ENCODE measurements around the gene FAM193B.

The FAM193B gene

DNA sequence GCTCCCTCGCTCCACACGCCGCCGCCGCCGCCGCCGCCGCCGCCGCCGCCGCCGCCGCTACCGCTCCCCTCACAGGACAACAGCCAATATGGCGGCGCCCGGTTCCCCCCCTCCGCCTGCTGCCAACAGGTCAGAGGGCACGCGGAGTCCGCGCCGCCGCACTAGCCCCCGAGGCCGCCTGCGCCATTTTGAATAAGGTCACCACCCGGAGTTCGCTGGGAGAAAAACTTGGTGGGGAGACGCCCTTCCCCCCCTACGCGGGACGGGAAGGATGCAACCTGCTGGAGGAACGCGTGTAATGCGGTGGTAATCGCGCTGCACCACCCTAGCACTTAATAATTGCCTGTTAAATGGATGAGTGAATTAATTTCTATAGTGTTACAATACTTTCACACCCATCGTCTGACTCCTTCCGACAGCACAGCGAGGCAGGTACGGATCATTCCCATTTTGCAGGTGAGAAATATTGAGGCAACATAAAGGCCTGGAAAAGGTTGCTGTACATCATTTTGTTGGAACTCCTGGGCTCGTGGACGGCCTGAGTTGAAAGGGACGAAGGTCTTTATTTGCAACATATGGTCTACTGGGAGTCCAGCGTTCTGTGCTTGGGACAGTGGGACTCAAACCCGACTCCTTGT, at the start of gene FAM193B:
FAM193B (minus strand) TSS at position 90 of the 638 bp plus-strand sequence. CDS start 105 bp downstream, outside the sequence.
- DNase-seq (ENCODE audit: low read depth in 3 of 3): peak; percentile 89 to 92 (median 92)

DNA sequence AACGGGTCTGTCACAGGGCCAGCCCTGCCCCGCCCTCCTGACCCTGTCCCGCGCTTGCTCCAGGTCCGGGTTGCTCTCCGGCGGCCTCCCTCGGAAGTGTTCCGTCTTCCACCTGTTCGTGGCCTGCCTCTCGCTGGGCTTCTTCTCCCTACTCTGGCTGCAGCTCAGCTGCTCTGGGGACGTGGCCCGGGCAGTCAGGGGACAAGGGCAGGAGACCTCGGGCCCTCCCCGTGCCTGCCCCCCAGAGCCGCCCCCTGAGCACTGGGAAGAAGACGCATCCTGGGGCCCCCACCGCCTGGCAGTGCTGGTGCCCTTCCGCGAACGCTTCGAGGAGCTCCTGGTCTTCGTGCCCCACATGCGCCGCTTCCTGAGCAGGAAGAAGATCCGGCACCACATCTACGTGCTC, 49.8 kb upstream of the FAM193B start:
- no peak for DNase-seq (ENCODE audit: low read depth in 3 of 3)

DNA sequence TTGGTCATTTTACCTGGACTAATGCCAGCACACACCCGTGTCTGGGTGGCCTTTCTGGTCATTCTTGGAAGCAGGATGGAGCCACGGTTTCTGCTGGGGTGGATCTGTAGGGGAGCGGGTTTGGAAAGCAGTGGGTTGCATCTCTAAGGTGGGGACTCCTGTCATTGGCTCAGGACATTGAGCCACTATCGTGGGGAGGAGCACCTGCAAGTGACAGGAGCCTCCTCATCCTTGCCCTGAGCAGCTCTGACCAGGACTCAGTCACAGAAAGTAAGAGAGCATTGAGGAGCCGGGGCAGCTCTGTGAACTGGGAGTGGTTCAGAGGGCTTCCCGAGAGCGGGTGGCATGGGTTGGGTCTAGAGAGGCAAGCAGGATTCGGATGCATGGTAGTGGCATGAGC, 49.3 kb upstream of the FAM193B start:
- DNase-seq (ENCODE audit: low read depth in 3 of 3): no peak

DNA sequence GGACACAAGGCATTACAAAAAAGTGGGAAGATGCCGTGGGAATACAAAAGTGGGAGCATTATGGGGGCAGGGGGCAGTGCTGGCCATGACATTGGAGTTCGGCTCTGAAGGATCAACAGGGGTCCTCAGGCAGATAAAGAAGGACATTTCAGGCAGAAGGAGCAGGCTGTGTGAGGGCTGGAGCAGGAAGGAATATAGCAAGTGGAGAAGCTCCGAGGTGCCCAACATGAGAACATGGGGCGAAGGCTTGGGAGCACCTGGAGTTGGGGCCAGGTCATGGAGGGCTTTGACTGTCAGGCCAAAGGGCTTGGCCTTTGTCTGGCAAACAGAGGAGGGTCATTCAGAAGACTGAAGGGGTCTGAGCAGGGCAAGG, 48.1 kb upstream of the FAM193B start:
- no peak for DNase-seq (ENCODE audit: low read depth in 3 of 3)

DNA sequence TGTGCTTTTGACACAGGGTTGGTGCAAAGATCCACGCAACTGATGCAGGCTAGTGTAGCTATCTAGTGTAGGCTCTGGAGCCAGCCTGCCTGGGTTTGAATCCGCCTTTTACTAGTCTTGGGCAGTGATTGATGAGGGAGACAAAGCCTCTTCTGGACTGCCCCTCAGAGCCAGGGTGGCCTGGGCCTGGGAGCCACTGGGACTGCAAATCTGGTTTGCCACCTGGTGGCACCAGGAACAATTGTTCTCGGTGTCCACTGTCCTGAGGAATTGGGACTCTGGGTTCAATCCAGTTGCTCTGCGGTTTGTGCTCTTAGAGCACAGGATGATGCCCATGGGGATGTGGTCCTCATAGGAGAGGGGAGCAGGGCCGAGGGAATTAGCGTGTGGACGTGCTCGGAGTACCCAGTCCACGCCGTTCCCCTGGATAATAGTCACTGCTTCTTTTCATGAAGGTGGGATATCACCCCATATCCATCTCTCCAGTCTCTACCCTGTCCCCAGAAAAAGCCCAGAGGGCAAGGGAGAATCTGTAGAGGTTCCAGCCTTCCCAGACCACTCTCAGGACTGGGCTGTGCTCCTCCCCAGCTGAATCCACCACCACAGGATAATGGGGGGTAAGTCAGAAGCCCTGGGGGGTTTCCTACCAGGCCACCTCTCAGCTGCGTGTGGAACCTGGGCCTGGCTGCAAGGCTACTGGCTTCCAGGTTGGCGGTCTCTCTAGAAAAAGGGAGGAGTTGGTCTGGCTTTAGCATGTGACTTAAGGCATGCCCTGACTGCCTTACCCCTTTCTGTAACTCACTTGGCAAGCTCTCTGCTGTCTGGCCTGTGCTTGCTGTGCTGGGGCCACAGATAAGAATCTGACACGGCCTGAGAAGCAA, 47.5 kb upstream of the FAM193B start:
- no peak for DNase-seq (ENCODE audit: low read depth in 3 of 3)

DNA sequence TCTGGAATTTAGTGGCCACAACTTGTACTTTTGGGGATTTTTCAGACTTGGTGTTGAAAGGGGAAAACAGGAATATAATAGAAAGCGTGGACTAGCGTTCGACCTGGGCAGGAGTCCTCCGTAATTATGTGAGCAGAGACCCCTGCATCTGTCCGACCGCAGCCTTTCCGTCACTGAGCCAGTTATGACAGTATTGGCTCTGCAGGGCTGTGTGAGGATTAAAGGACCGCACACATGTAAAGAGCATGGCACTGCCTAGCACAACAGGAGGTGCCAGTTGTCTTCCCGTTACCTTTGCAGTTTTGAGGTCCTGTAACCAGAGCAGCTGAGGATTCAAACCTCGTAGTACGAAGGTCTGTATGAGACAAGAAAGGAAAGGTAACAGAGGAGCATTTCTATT, 46.8 kb upstream of the FAM193B start:
- DNase-seq (ENCODE audit: low read depth in 3 of 3): no peak

DNA sequence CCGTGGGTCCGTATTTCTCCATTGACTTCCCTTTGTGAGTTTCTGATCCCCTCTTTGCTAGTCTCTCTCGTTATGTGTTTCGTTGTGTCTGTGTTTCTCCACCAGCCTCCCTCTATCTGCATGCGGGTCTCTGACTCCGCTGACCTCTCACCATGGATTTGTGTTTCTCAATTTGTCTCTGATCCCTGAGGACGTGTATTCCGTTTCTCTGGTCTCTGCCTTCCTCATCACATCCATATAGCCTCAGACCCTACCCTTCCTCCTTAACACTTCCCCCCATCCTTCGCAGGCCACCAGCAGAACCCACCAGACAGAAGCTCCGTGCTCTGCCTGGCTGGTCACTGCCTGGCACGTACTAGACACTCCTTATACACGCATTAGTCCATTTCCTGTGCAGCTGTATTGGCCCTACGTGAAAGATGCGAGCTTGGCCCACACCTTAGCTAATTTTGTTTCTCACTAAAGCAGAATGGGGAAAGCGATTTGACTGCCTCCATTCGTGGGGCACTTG, 46.2 kb upstream of the FAM193B start:
- no peak for DNase-seq (ENCODE audit: low read depth in 3 of 3)

DNA sequence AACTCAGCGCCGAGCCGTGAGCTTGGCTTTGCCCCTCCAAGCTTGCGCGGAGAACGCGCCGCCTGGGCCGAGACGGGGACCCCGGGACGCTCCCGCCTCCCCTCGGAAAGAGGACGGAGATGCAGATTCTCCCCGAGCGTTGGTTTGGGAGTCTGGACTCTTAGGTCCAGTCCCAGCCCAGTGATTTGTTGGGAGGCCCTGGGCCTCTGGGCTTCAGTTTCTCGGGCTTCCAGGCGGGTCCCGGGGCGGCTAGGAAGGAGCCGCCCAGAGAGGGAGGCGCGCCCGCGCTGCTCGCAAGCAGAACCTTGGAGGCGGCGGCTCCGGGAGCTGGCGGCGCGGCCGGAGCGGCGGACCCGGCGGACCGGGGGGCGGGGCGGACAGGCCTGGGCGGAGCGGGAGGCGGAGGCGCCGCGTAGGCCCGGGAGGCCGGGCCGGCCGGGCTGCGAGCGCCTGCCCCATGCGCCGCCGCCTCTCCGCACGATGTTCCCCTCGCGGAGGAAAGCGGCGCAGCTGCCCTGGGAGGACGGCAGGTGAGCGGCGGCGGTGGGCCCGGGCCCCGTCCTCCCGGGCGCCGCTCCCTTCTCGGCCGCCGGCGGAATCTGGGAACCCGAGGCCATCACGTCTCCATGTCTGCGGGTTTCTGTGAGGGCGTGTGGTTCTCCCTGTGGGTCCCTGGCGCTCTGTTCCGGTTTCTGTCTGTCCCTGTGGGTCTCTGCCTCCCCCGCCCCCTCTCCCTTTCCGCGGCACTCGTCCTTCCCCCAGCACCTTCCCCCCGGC, 45.6 kb upstream of the FAM193B start, which contains the start of gene B4GALT7:
B4GALT7 (plus strand) TSS at position 402 of the 777 bp plus-strand sequence; CDS start at position 481, 79 bp downstream.
- peak; percentile 75 to 86 (median 75) for DNase-seq (ENCODE audit: low read depth in 3 of 3)

DNA sequence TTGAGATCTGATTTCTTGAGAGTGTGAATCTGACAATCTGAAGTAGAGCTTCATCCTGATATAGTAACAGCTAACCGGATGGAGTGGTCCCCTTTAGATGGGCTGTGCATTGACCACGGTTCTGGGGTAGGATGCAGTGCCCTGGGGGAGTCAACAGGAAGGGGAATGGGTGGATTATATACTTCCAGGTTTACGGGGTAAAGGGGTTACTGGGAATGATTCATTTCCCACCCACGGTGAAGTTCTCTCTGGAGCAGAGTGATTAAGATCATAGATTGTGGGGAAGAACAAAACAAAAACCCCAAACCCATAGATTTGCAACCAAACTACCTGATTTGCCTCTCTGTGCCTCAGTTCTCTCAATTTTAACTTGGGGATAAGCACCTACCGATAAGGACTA, 44.1 kb upstream of the FAM193B start:
- DNase-seq (ENCODE audit: low read depth in 3 of 3): no peak

DNA sequence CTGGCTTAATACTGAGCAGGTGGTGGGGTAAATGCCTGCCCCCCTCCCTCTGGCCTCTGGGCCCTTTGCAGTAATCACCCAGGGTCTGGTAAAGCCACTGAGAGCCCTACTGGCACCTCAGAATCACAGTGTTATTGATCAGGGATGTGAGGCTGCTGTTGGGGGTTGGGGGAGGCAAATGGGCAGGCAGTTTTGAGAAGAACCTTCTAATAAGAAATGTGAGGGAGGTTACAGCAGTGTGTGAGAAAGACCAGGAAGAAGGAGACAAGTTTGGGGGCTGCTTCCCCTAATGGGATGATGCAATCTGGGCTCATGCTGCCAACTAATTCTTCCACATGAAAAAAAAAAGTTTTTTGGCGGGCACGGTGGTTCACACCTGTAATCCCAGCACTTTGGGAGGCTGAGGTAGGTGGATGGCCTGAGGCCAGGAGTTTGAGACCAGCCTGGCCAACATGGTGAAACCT, 42.4 kb upstream of the FAM193B start:
- DNase-seq (ENCODE audit: low read depth in 3 of 3): no peak

DNA sequence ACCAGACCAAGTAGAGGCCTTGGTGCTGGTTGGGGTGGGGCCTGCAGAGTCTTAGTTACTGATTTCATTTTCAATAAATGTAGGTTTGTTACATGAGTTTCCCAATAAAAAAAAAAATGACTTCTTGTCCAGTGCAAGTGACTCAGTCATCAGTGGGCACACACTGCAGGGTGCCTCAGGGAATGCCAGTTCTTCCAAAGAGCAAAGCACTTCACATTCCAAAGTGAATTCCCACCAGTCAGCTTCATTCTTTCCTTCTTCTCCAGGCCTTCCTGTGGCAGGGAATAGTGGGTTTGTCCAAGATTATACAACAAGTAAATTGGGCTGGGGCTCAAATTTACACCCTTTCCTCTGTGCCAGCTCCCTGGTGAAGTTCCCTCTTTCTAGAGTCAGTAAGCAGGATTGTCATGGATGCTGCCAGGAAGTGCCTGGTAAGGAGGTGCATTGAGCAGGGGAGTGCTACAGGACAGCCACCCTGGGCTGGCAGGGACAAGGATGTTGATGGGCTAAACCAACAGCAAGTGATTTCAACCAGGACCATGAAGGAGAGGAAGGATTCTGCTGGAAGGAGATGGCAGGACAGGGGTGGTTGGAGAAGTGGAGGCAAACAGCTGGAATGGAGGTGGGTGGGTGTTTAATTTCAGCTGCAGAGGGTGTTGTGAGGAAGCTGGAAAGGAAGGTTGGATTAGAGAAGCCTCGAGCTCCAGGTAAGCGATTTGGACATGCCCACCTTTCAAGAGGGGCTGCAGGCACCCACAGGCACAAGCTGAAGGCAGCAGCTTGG, 41.8 kb upstream of the FAM193B start:
- DNase-seq (ENCODE audit: low read depth in 3 of 3): no peak

DNA sequence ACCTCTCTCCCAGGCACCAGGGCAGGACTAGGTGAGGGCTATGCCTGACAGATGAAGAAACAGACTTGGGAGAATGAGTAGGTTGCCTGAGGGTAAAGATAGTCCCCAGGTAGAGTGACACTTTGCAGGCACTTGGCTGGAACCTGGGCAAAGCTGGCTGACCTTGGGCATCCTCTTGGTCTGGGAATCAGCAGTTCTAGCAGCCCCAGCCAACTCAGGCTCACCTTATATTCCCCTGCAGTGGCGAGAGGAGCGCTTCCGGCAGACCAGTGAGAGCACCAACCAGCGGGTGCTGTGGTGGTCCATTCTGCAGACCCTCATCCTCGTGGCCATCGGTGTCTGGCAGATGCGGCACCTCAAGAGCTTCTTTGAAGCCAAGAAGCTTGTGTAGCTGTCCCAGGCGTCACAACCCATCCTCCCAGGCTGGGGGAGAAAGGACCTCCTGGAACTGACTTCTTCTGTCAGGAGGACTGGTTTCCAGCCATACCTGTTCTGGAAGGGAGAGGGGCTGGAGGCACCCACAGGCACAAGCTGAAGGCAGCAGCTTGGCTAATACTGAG, 40.7 kb upstream of the FAM193B start:
- DNase-seq (ENCODE audit: low read depth in 3 of 3): no peak

DNA sequence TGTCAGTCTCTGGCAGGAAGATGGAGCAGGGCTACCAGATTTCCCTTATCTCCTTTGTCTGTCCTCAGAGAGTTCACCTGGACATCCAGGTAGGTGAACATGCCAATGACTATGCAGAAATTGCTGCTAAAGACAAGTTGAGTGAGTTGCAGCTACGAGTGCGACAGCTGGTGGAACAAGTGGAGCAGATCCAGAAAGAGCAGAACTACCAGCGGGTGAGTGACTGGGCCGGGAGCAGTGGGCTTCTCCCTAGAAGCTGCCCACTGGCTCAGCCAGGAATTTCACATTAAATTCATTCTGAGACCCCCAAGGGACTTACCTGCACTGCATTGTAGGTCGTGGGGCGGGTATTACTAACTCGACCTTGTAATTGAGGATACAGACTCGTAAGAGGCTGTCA, 39.7 kb upstream of the FAM193B start:
- no peak for DNase-seq (ENCODE audit: low read depth in 3 of 3)

DNA sequence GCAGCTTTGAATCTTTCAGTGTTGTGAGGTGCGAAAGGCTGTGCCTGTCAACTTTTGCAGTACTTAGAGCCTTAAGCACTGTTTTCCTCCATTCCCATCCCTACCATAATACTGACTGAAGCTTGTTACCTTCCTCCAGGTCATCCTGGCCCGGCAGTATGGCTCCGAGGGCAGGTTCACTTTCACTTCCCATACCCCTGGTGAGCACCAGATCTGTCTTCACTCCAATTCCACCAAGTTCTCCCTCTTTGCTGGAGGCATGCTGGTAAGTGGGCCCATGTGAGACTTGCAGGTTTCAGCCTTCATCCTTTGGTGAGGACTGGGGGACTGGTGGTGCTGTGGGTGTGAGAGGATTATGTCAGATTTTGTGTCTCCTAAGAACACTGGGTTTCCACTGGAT, 39.1 kb upstream of the FAM193B start:
- DNase-seq (ENCODE audit: low read depth in 3 of 3): no peak

DNA sequence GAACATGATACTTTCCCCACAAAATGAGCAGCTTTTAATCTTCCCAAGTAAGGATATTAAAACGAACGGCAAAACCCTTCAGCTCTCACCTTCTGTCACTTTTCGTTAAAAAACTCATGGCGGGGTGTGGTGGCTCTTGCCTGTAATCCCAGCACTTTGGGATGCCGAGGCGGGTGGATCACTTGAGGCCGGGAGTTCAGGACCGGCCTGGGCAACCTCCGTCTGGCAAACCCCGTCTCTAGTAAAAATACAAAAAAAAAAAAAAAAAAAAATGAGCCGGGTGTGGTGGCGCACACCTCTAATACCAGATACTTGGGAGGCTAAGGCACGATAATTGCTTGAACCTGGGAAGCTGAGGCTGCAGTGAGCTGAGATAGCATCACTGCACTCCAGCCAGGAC, 38.5 kb upstream of the FAM193B start:
- DNase-seq (ENCODE audit: low read depth in 3 of 3): no peak

DNA sequence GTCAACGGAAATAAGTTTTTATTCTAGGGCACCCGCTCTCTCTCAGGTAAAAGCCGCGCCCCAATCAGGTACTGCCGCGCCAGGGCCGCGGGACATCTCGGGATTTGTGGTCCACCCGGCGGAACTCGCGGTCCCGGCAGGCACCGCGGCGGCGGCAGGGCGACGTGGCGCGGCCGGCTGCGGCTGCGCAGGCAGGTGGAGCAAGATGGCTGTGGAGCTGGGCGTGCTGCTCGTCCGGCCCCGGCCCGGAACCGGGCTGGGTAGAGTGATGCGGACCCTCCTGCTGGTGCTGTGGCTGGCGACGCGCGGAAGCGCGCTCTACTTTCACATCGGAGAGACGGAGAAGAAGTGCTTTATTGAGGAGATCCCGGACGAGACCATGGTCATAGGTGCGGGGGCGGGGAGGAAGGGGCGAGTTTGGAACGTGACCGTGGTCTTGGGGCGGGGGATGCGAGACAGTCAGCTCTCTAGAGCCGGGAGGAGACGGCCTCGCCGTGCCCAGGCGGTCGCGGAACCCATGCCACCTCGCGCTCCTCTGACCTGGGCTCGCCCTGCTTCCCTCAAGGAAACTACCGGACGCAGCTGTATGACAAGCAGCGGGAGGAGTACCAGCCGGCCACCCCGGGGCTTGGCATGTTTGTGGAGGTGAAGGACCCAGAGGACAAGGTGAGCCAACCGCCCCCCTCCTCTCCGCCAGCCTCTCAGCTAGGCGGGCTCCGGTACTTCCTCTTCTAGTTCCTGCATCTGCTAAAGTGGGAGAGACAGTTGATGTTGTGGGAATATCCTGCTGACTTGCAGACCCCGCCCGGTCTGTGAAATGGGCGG, 37.9 kb upstream of the FAM193B start, which contains the start of gene TMED9:
TMED9 (plus strand) TSS at position 194 of the 825 bp plus-strand sequence; CDS start at position 206, 12 bp downstream.
- DNase-seq (ENCODE audit: low read depth in 3 of 3): peak; percentile 77 to 81 (median 78)

DNA sequence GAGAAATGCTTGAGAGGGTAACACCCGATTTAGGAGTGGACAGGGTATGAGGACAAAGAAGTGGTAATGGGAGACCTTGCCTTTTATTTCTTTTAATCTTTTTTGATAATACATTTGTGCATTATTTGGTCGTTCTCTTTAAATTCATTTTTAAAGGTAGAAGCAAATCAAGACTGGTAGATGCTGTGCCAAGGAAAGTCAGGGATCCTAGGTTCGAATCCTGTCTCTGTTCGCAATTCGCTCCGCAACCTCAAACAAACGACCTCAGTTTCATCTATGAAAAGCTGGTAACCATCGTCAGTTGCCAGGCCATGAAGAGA, 37.3 kb upstream of the FAM193B start:
- no peak for DNase-seq (ENCODE audit: low read depth in 3 of 3)

DNA sequence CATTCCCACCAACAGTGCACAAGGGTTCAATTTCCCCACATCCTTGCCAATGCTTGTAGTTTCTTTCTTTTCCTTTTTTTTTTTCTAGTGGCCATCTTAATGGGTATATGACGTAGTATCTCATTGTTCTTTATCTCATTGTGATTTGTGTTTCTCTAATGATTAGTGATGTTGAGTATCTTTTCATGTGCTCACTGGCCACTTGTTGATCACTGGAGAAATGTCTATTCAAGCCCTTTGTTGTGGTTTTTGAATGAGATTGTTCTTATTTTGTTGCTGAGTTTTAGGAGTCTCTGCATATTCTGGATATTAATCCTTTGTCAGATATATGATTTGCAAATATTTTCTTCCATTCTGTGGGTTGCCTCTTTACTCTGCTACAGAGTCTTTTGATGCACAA, 36.0 kb upstream of the FAM193B start:
- DNase-seq (ENCODE audit: low read depth in 3 of 3): no peak

DNA sequence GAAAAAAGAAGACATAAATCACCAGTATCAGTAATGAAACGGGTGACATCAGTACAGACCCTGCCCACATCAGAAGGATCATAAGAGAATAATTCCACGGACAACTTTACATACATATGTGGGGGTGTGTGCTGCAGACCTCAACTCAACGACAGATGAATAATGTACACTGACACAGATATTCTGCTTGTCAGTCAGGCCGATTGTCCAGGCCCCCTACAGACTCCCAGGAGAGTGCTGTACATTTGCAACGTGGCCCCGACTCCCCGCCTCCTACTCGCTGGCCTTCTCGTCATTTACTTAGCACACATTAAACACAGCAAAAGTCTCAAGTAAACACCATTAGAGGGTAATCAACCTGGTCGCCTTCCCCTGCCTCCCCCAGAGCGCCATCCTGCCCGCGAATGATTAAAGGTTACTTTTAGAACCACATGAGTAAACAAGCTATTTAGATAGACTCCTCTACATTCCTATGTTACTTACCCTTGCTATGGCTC, 34.1 kb upstream of the FAM193B start:
- no peak for DNase-seq (ENCODE audit: low read depth in 3 of 3)

DNA sequence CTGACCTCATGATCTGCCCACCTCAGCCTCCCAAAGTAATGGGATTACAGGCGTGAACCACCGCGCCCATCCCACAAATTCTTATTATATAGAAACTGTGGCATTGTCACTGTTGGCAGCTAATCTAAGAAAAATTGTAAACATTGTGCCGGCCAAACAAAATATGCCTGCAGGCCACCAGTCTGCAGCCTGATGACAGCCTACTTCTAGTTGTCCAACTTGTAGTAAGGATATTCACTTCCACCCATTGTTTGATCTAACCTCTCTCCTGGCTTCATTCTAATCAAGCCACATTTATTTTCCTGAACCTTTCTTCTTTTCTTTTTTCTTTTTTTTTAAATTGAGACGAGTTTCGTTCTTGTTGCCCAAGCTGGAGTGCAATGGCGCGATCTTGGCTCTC, 24.0 kb upstream of the FAM193B start:
- no peak for DNase-seq (ENCODE audit: low read depth in 3 of 3)

All from stimulated activated CD4-positive, alpha-beta T cell treated with anti-CD3 and anti-CD28 coated beads, TNF-alpha, amount 100 ng/mL, for 48 hours (primary cell).